ENCODE measurements around the gene DNALI1.

The DNALI1 gene

DNA sequence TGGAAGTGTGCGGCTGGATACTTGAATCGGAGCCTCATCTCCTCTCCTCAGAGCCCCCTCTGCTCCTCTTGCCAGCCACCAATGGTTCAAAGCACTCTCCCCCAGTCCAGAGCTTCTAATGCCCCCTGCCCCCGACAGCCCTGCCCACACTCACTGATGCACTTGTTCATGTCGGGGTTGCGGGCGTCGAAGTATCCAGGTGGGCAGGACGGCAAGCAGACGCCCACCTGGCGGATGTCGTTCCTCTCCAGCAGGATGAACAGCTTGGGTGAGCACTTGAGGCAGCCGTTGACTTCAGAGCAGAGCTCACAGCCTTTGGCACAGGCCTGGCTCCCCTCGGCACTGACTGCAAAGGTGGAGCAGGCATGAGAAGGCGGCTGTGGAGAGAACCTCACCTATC lies 59.6 kb downstream of the DNALI1 start:
- no peak for TF ChIP-seq CTCF (IDR thresholded peaks at IDR 0.05; ENCODE audit: insufficient read depth, low read length, missing control alignments)
- no peak for DNase-seq (ENCODE audit: low read depth, low spot score)
- no peak overlapping the region for H3K4me3 ChIP-seq (ENCODE audit: low read depth, low read length)
- CTCF ChIA-PET: interaction anchor here (1.5 to 2.4 kb wide), 2 partner anchors 13 to 15 kb away, joined by 3 to 17 read pairs; no protein-coding TSS in a partner anchor
- POLR2A ChIA-PET: no interaction called here
